ENCODE measurements around the gene MVB12B.

DNA sequence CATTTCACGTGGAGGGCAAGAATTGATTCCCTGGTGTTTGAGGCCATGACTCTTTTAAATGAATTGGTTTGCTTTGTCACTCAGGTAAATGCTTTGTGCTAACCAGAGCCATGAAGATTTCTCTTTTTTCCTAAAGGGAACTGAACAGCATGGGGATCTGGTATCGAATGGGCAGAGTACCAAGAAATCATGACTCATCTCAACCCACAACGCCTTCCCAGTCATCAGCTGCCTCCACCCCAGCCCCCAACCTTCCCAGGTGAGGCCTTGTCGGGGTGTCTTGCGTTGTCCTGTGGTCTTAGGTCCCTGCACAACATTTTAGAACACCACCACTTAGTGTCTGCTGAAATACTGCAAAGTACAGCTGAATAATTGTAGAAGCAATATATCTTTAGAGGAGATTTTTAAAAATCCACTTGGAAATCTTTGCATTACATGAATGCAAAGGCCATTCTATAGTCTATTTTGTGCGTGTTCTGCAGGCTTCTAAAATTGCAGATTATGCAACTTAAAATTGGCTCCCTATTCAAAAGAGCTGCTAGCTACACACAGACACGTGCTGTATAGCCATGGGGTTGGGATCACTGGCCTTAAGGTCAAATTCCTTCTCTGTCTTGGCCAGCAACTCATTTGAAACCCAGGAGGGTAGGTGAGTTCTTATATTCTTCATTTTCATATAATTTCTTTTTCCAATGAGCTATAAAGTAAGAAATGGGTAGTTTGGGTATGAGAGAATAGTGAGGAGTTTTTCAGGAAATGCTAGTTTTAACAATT, 69.0 kb downstream of the MVB12B start:
- no peak for TF ChIP-seq CTCF (IDR thresholded peaks at IDR 0.05)
- TF ChIP-seq POLR2AphosphoS5 (IDR thresholded peaks at IDR 0.05): no peak
- TF ChIP-seq EP300 (IDR thresholded peaks at IDR 0.05): no peak
